H1 (cell line): ENCODE data around the gene TRIM67. TPM values are rescaled to one million over a fixed set of nuclear protein-coding genes. Genes with fewer than 3 reads are reported as not detected.

Experiments used
- CTCF ChIA-PET: fragments of 300-600 bp; sonication (Branson Sonifier 250); formaldehyde crosslinking; loops from one replicate; lab custom pipeline; 2021; ENCODE audit not compliant: partially characterized antibody; lab: Charles Lee
- POLR2A ChIA-PET: fragments of 300-600 bp; sonication (Branson Sonifier 250); formaldehyde crosslinking; loops from one replicate; lab custom pipeline; 2021; ENCODE audit warnings: inconsistent platforms; ENCODE audit not compliant: partially characterized antibody; lab: Charles Lee
- DNase-seq, 2 experiments: peaks; one replicate each; pipeline versions ENCODE4 v3.0.0 to v3.0.0-alpha.2; 2010 to 2022; ENCODE audit warnings: low spot score in 2 of 2, low read depth in 1 of 2, mixed read lengths in 1 of 2
- FAIRE-seq: peaks from 2 replicates; lab custom pipeline; 2011; peaks lifted over from hg19 to GRCh38; lab: Jason Lieb, UNC
- H2AFZ ChIP-seq: 2 replicates; pipeline ENCODE4 v1.8.1; 2012; ENCODE audit warnings: low read length, inconsistent platforms
- H2AK5ac ChIP-seq: 2 replicates; pipeline ENCODE4 v1.6.1; 2013; ENCODE audit warnings: low read depth, low read length
- H2BK120ac ChIP-seq: replicated peaks from 2 replicates; pipeline ENCODE3; 2013; ENCODE audit warnings: low read depth, low read length, inconsistent platforms
- H2BK12ac ChIP-seq: 2 replicates; pipeline ENCODE4 v1.6.1; 2013; ENCODE audit warnings: low read depth, low read length
- H2BK15ac ChIP-seq: 2 replicates; pipeline ENCODE4 v1.6.1; 2013; ENCODE audit warnings: low read length
- H2BK20ac ChIP-seq: 2 replicates; pipeline ENCODE4 v1.6.1; 2013; ENCODE audit warnings: low read length
- H2BK5ac ChIP-seq: 2 replicates; pipeline ENCODE4 v1.6.1; 2013; ENCODE audit warnings: low read depth, low read length
- H3K14ac ChIP-seq: 2 replicates; pipeline ENCODE4 v1.6.1; 2013; ENCODE audit warnings: inconsistent platforms; ENCODE audit not compliant: insufficient read length
- H3K18ac ChIP-seq: 2 replicates; pipeline ENCODE4 v1.6.1; 2013; ENCODE audit warnings: low read length; ENCODE audit errors: extremely low read depth
- H3K23ac ChIP-seq: 2 replicates; pipeline ENCODE4 v1.6.1; 2013; ENCODE audit warnings: inconsistent platforms; ENCODE audit not compliant: insufficient read length
- H3K23me2 ChIP-seq: 2 replicates; pipeline ENCODE4 v1.6.1; 2013; ENCODE audit warnings: low read depth, low read length
- H3K27ac ChIP-seq: 2 replicates; pipeline ENCODE4 v1.6.1; 2011; ENCODE audit warnings: low read depth, low read length, inconsistent platforms
- H3K27me3 ChIP-seq, 4 experiments: replicated peaks in 1 of 4; 1 replicate in 1 of 4; 2 replicates in 3 of 4; pipeline versions ENCODE4 v1.6.1 to v1.8.1; 2011 to 2013; ENCODE audit warnings: low read length in 3 of 4, mild to moderate bottlenecking in 3 of 4, inconsistent platforms in 2 of 4, mixed read lengths in 2 of 4, moderate library complexity in 1 of 4; ENCODE audit not compliant: control insufficient read depth in 3 of 4, insufficient read depth in 3 of 4; ENCODE audit errors: extremely low read depth in 1 of 4
- H3K36me3 ChIP-seq, 4 experiments: 2 replicates each; pipeline versions ENCODE4 v1.6.1 to v1.8.1; 2011 to 2013; ENCODE audit warnings: mild to moderate bottlenecking in 4 of 4, low read length in 3 of 4, moderate library complexity in 2 of 4, control low read depth in 1 of 4, inconsistent platforms in 1 of 4; ENCODE audit not compliant: insufficient read depth in 4 of 4, control insufficient read depth in 2 of 4
- H3K4ac ChIP-seq: replicated peaks from 2 replicates; pipeline ENCODE3; 2013; ENCODE audit warnings: low read length, low read depth, mixed read lengths, inconsistent platforms; ENCODE audit not compliant: insufficient read length
- H3K4me1 ChIP-seq, 4 experiments: replicated peaks in 1 of 4; 1 replicate in 1 of 4; 2 replicates in 3 of 4; pipeline versions ENCODE4 v1.6.1 to v1.8.1; 2011 to 2013; ENCODE audit warnings: low read length in 3 of 4, inconsistent platforms in 2 of 4, mixed read lengths in 1 of 4; ENCODE audit not compliant: insufficient read depth in 4 of 4, control insufficient read depth in 3 of 4
- H3K4me2 ChIP-seq, 2 experiments: 2 replicates each; pipeline versions ENCODE4 v1.6.1 to v1.8.1; 2011 to 2013; ENCODE audit warnings: low read depth in 2 of 2, low read length in 2 of 2, control low read depth in 1 of 2, inconsistent platforms in 1 of 2, mild to moderate bottlenecking in 1 of 2; ENCODE audit not compliant: insufficient read depth in 1 of 2
- H3K4me3 ChIP-seq, 4 experiments: fragments of 200-600, 300-600 bp in 1 of 4; sonication (generic), shearing (Covaris generic), sonication (Bioruptor Twin) in 1 of 4; 2 replicates each; pipeline versions ENCODE4 v1.5.1 to v1.8.1; 2011 to 2016; ENCODE audit warnings: low read length in 4 of 4, low read depth in 3 of 4, control low read depth in 2 of 4, inconsistent platforms in 2 of 4, mild to moderate bottlenecking in 2 of 4, mixed read lengths in 1 of 4, moderate library complexity in 1 of 4; ENCODE audit not compliant: insufficient read depth in 2 of 4; ENCODE audit errors: extremely low read depth in 1 of 4
- H3K56ac ChIP-seq: replicated peaks from 2 replicates; pipeline ENCODE3; 2013; ENCODE audit warnings: low read depth, mild to moderate bottlenecking, mixed read lengths, low read length, inconsistent platforms; ENCODE audit not compliant: insufficient read length
- H3K79me1 ChIP-seq: 2 replicates; pipeline ENCODE4 v1.6.1; 2013; ENCODE audit warnings: low read depth, low read length, control low read depth
- H3K79me2 ChIP-seq, 2 experiments: 2 replicates each; pipeline versions ENCODE4 v1.6.1 to v1.8.1; 2012 to 2013; ENCODE audit warnings: low read length in 2 of 2, mild to moderate bottlenecking in 2 of 2, inconsistent platforms in 1 of 2; ENCODE audit not compliant: insufficient read depth in 2 of 2, control insufficient read depth in 1 of 2
- H3K9ac ChIP-seq, 4 experiments: replicated peaks in 1 of 4; 1 replicate in 1 of 4; 2 replicates in 3 of 4; pipeline versions ENCODE4 v1.6.1 to v1.8.1; 2011 to 2013; ENCODE audit warnings: low read depth in 3 of 4, low read length in 3 of 4, control low read depth in 2 of 4, mild to moderate bottlenecking in 2 of 4, moderate library complexity in 2 of 4, inconsistent platforms in 1 of 4; ENCODE audit errors: extremely low read depth in 1 of 4
- H3K9me3 ChIP-seq, 2 experiments: 2 replicates each; pipeline versions ENCODE4 v1.6.1 to v1.8.1; 2012 to 2013; ENCODE audit warnings: mild to moderate bottlenecking in 2 of 2, moderate library complexity in 2 of 2, control low read depth in 1 of 2, inconsistent platforms in 1 of 2, low read depth in 1 of 2, low read length in 1 of 2, mixed read lengths in 1 of 2; ENCODE audit not compliant: insufficient read depth in 2 of 2
- H4K20me1 ChIP-seq, 2 experiments: replicated peaks in 1 of 2; 2 replicates each; pipeline versions ENCODE3 to v1.8.1; 2011 to 2013; ENCODE audit warnings: inconsistent platforms in 2 of 2, low read length in 2 of 2, mild to moderate bottlenecking in 1 of 2; ENCODE audit not compliant: insufficient read depth in 2 of 2, control insufficient read depth in 1 of 2
- H4K5ac ChIP-seq: 2 replicates; pipeline ENCODE4 v1.6.1; 2013; ENCODE audit warnings: low read length, low read depth, mixed read lengths, inconsistent platforms; ENCODE audit not compliant: insufficient read length
- H4K8ac ChIP-seq: 2 replicates; pipeline ENCODE4 v1.8.0; 2013; ENCODE audit warnings: mild to moderate bottlenecking, moderate library complexity, low read length, inconsistent platforms; ENCODE audit not compliant: insufficient read depth; ENCODE audit errors: extremely low read depth
- H4K91ac ChIP-seq: replicated peaks from 2 replicates; pipeline ENCODE3; 2013; ENCODE audit warnings: low read length, mixed read lengths, inconsistent platforms; ENCODE audit not compliant: insufficient read length
- ATF3 ChIP-seq: IDR thresholded peaks from 2 replicates; pipeline ENCODE4 v1.6.1; 2011; ENCODE audit warnings: low read depth, mild to moderate bottlenecking, low read length; ENCODE audit not compliant: insufficient read depth
- EP300 ChIP-seq, 2 experiments: IDR thresholded peaks; 1 replicate in 1 of 2; 2 replicates in 1 of 2; pipeline ENCODE4 v1.6.1; 2011 to 2012; ENCODE audit warnings: low read depth in 2 of 2, low read length in 2 of 2, mild to moderate bottlenecking in 2 of 2, borderline replicate concordance in 1 of 2, inconsistent platforms in 1 of 2, moderate library complexity in 1 of 2
- KDM5A ChIP-seq: fragments of 200-600 bp; IDR thresholded peaks from 2 replicates; pipeline ENCODE4 v1.7.1; 2012; ENCODE audit warnings: mild to moderate bottlenecking, low read length, inconsistent platforms, mixed read lengths
- RAD21 ChIP-seq, 2 experiments: IDR thresholded peaks in 1 of 2; conservative IDR thresholded peaks in 1 of 2; 2 replicates each; pipeline ENCODE4 v1.6.1; 2011; ENCODE audit warnings: low read depth in 2 of 2, low read length in 2 of 2, improper control_type of control experiment in 1 of 2, inconsistent platforms in 1 of 2, mild to moderate bottlenecking in 1 of 2, moderate library complexity in 1 of 2
- SUZ12 ChIP-seq: fragments of 200-600 bp; sonication (generic); IDR thresholded peaks from 2 replicates; pipeline ENCODE4 v1.6.1; 2012; ENCODE audit warnings: mild to moderate bottlenecking, inconsistent platforms, low read length, moderate library complexity, mixed read lengths
- WGBS, 2 experiments: shearing (Covaris generic) in 1 of 2; methylation state at CpG; one replicate each; pipeline versions ENCODE4 v1.1.6 to v1.1.7; 2013 to 2015; ENCODE audit warnings: low lambda C conversion rate in 2 of 2, mixed read lengths in 2 of 2, inconsistent platforms in 1 of 2, low coverage in 1 of 2, missing lambda C conversion rate in 1 of 2; ENCODE audit not compliant: insufficient replicate concordance in 2 of 2, insufficient coverage in 1 of 2, insufficient read length in 1 of 2; ENCODE audit errors: extremely low coverage in 1 of 2, missing lambda C conversion rate in 1 of 2; 5-methylcytosine and 5-hydroxymethylcytosine counted together
- polyA plus RNA-seq, 7 experiments: library from polyadenylated mRNA; depleted of rRNA in 3 of 7; stranded (reverse) in 5 of 7; unstranded in 2 of 7; fragments of >200 nt in 5 of 7; fragments of 200-250 nt in 2 of 7; gene quantifications; 1 replicate in 5 of 7; 2 replicates in 1 of 7; 4 replicates in 1 of 7; pipeline versions ENCODE4 v1.2.1 to v1.2.3, GENCODE V29; 2011 to 2013; ENCODE audit warnings: missing spikeins in 2 of 7, mixed read lengths in 2 of 7
- total RNA-seq: library from RNA; stranded (reverse); fragmentation: NEBNext Ultra II Directional; extraction: Animal tissue kit (Norgen Biotek cat#: 25700); gene quantifications from 2 replicates; pipeline ENCODE4 v1.2.1, GENCODE V29; 2021
- TF ChIP-seq, protein P1 (sequence below): IDR thresholded peaks from 2 replicates; pipeline ENCODE4 v1.6.1; 2012; ENCODE audit warnings: inconsistent platforms
- TF ChIP-seq, protein P2 (sequence below), 3 experiments: IDR thresholded peaks; 1 replicate in 2 of 3; 2 replicates in 1 of 3; pipeline versions ENCODE4 v1.5.1 to v1.6.1; 2011; ENCODE audit warnings: low read length in 3 of 3, mild to moderate bottlenecking in 3 of 3, inconsistent platforms in 2 of 3, low read depth in 1 of 3, moderate library complexity in 1 of 3; ENCODE audit not compliant: insufficient read depth in 1 of 3; ENCODE audit errors: control extremely low read depth in 1 of 3

TRIM67 gene
- total and polyA plus RNA-seq, 2 of the 8 experiments (the other 6 are each of a cell fraction or from before 2014, with no cell fraction given), result under 0.01 TPM; not detected in 1

GRCh38 chr1:231194843-231195516, 33.1 kb downstream of the TRIM67 start:
- H4K91ac ChIP-seq, result no peak overlapping the region
- POLR2A ChIA-PET, result no interaction called here
- peaks cover 0 to 2% of the 10 kb centered on the region in 2 experiments for H4K20me1 ChIP-seq
- no peak overlapping the region for H3K18ac ChIP-seq
- H4K5ac ChIP-seq, result no peak overlapping the region
- no peak overlapping the region for H3K4me3 ChIP-seq
- H2AK5ac ChIP-seq, result no peak overlapping the region
- H3K9ac ChIP-seq, result no peak overlapping the region
- no peak for FAIRE-seq
- H3K4ac ChIP-seq, result no peak overlapping the region
- no peak overlapping the region for H2BK15ac ChIP-seq
- H3K14ac ChIP-seq, result no peak overlapping the region
- H3K23ac ChIP-seq, result no peak overlapping the region
- H3K9me3 ChIP-seq, result no peaks in the 10 kb centered on the region; a peak in 1 of 4 replicates
- peaks cover 0 to 5% (median 0%) of the 10 kb centered on the region in 4 experiments; a peak in 1 of 7 replicates for H3K4me1 ChIP-seq
- H2BK120ac ChIP-seq, result no peak overlapping the region
- no peak overlapping the region for H3K56ac ChIP-seq
- H2AFZ ChIP-seq, result no peak overlapping the region
- no peak overlapping the region for H2BK5ac ChIP-seq
- no peak overlapping the region for H2BK12ac ChIP-seq
- peaks cover 0 to 4% (median under 1%) of the 10 kb centered on the region in 4 experiments; a peak in 3 of 7 replicates for H3K27me3 ChIP-seq
- CTCF ChIA-PET, result interaction anchor here (0.7 to 2.9 kb wide), 6 partner anchors 10 to 216 kb away, joined by 3 to 12 read pairs (median 4); partner anchors contain the start of genes ARV1 and TTC13
- DNase-seq, result no peak
- H3K4me2 ChIP-seq, result no peak overlapping the region
- H2BK20ac ChIP-seq, result no peak overlapping the region
- H3K27ac ChIP-seq, result no peak overlapping the region
- no peaks in the 10 kb centered on the region for H3K79me1 ChIP-seq
- H3K79me2 ChIP-seq, result no peaks in the 10 kb centered on the region
- no peaks in the 10 kb centered on the region for H3K36me3 ChIP-seq
- H4K8ac ChIP-seq, result no peak overlapping the region
- H3K23me2 ChIP-seq, result no peaks in the 10 kb centered on the region
- WGBS, 2 experiments, result 96% methylated on average over 8 of the region's 8 CpGs; no CpG with 5 or more reads in 1 of the 2 experiments
- TF ChIP-seq, protein P1, sequence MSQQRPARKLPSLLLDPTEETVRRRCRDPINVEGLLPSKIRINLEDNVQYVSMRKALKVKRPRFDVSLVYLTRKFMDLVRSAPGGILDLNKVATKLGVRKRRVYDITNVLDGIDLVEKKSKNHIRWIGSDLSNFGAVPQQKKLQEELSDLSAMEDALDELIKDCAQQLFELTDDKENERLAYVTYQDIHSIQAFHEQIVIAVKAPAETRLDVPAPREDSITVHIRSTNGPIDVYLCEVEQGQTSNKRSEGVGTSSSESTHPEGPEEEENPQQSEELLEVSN, result no peak
- TF ChIP-seq KDM5A (no peak), SUZ12 (no peak), EP300 (IDR thresholded peaks at IDR 0.05; ENCODE audit: borderline replicate concordance in 1 of 2, low read depth in 2 of 2, low read length in 2 of 2) (no peak), ATF3 (no peak), RAD21 (IDR thresholded peaks at IDR 0.05 in 1 of 2, conservative IDR thresholded peaks at IDR 0.05 in 1 of 2; ENCODE audit: low read depth in 2 of 2, low read length in 2 of 2) (no peak)
- TF ChIP-seq, protein P2, sequence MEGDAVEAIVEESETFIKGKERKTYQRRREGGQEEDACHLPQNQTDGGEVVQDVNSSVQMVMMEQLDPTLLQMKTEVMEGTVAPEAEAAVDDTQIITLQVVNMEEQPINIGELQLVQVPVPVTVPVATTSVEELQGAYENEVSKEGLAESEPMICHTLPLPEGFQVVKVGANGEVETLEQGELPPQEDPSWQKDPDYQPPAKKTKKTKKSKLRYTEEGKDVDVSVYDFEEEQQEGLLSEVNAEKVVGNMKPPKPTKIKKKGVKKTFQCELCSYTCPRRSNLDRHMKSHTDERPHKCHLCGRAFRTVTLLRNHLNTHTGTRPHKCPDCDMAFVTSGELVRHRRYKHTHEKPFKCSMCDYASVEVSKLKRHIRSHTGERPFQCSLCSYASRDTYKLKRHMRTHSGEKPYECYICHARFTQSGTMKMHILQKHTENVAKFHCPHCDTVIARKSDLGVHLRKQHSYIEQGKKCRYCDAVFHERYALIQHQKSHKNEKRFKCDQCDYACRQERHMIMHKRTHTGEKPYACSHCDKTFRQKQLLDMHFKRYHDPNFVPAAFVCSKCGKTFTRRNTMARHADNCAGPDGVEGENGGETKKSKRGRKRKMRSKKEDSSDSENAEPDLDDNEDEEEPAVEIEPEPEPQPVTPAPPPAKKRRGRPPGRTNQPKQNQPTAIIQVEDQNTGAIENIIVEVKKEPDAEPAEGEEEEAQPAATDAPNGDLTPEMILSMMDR (IDR thresholded peaks at IDR 0.05; ENCODE audit: control extremely low read depth in 1 of 3, insufficient read depth in 1 of 3, low read depth in 1 of 3, low read length in 3 of 3), result no peak
